Activated naive CD4-positive, alpha-beta T cell (primary cell): ENCODE results near the gene ABCB4.

Experiments
- DNase-seq, 4 experiments: peaks; one replicate each; lab custom pipeline; 2025; lab: John Stamatoyannopoulos, UW

The ABCB4 gene

GRCh38 chr7:87475359-87476178, at the start of gene ABCB4:
Gene ABCB4 (minus strand): TSS chr7:87475680. CDS start chr7:87475465, 215 bp downstream.
- DNase-seq: no peak

DNA sequence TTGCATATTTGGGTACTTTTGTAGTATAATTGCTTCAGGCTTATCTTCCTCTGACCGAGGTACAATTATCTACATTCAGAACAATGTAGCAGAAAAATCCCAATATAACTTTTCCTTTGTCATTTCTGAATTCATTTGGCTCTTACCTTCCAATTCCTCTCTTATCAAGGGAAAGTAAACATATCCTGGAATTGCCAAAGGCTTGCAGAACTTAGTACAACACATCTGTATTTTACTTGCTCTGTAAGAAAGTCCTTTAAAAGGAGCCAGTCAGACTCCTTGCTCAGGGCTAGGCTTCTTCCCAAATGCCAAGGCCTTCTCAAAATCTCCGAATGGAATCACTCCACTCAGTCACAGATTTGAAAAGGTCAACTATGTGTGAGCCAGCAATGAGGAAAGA, 43.3 kb upstream of the ABCB4 start:
- no peak for DNase-seq

- DNase-seq: no peak
Observed at GRCh38 chr7:87517891-87518290, 42.4 kb upstream of the ABCB4 start.

- DNase-seq: no peak
Observed at GRCh38 chr7:87517136-87517815, 41.8 kb upstream of the ABCB4 start.

GRCh38 chr7:87513735-87514335, 38.4 kb upstream of the ABCB4 start:
- DNase-seq: no peak

DNA sequence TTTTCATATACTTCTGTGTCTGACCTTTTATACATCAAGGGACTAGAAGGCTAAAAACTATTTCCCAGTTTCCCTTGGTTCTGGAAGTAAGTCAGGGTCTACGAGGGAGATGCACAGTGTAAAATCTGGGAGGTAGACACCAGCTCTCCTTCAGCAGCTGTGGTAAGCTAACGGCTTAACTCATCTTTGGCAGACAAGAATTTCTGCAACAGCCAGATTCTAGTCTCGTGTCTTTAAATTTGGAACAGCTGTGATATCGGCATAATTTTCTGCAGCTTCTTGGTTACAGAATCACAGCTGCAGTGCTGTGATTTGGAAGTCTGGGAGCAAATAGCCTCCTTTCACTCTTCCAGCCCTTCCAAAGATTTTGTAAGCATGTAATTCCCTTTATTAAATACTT, 37.4 kb upstream of the ABCB4 start:
- no peak for DNase-seq

GRCh38 chr7:87511510-87511909, 36.0 kb upstream of the ABCB4 start:
- no peak for DNase-seq

DNA sequence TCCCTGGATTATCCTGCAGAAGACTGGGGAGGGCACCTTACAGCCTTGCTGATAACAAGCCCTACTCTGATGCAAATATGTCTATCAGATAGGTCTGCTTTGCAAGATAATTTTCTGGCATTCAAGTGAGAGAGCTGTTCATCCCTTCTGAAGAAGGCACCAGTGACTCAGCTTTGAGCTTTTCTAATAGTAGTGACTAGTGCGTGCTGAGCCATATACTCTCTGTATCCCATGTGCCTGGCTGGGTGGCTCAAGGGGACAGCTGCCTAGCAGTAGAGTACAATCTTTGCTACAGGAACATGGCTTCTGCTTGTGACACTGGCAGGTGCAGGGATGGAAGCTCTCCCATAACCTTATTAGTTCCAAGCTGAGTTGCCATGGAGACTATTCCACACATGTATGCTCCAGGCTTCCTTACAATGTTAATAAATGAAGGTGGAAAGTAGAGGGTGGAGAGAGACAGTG, 35.0 kb upstream of the ABCB4 start:
- no peak for DNase-seq

DNA sequence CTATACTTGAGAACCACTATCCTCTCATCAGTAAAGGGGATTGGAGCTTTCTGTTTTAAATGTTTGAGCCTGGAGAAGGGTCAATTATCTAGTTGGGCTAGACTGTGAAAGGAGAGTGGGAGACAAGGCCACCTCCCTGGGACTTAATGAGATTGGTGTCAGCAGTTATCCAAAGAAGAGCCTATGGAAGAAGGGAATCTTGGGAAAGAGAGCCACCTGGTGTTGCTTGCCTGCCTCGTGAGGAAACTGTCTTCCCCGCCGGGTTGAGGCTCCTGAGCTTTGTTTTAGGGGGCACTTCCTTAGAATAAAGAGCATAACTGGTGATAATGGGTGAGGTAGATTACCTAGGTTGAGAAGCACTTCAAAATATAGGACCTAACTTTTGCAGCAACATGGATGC, 32.0 kb upstream of the ABCB4 start:
- no peak for DNase-seq

GRCh38 chr7:87506246-87507180, 31.0 kb upstream of the ABCB4 start:
- no peak for DNase-seq

DNA sequence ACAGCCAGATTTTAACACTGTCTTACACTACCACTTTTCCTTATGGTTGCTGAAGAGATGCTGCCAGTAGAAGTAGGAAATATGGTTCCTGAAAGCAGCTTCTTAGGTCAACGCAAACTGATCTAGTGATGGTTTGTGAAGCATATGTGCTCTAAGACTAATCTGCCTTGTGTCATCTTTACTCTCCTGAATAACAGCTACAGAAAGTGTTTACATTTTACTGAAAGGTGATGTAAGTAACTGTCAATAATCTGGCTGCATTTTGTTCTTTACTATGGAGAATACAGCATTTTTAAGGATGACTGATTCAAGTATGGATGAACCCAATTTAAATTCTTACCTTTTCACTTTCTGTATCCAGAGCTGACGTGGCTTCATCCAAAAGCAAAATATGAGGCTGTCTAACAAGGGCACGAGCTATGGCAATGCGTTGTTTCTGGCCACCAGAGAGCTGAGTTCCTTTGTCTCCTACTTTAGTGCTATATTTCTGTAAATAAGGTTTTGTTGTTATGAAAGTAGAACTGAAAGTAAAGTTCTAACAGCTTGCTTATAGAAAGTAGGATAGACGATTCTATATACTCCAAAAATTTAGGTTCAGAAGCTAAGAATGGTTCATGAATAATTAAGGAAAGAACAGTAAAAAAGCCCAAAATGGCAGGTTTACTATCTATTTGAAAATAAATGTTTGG, 30.2 kb upstream of the ABCB4 start:
- DNase-seq: no peak

GRCh38 chr7:87505122-87505521, 29.6 kb upstream of the ABCB4 start:
- no peak for DNase-seq

DNA sequence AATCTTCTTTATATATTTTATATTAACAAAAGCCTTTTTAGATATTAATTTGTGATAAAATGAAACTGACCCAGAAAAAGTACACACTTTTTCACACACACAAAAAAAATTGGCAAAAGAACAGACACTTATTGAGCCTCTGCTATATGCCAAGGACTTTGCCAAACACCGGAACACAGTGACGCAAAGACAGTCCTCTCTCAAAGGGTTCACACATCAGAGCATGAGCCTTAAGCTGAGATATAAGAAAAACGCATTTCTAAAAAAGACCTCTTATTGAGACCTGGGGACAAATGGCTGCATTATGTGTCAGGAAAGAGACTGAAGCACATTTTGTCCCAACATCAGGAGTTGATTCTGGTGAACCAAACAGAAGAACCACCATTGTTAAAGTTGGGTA, 24.0 kb upstream of the ABCB4 start:
- DNase-seq: no peak

DNA sequence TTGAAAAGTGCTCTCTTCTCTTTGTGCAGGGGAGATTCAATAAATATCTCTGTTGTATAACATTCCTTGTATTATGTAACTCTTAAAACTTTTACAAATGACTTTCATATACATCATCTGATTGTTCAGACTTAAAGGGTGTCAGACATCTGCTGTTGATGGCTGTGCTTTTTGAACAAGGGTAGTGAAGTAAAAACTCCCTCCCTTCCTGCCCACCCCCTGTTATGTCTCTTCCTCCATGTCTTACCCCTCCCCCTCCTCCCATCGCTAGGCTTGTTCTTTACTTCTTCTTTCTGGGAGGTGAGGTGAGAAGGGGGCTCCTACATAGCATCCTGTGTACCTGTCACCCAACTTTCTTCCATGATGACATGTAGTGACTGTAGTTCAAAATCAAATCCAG, 23.4 kb upstream of the ABCB4 start:
- no peak for DNase-seq

GRCh38 chr7:87497482-87497881, 22.0 kb upstream of the ABCB4 start:
- no peak for DNase-seq

DNA sequence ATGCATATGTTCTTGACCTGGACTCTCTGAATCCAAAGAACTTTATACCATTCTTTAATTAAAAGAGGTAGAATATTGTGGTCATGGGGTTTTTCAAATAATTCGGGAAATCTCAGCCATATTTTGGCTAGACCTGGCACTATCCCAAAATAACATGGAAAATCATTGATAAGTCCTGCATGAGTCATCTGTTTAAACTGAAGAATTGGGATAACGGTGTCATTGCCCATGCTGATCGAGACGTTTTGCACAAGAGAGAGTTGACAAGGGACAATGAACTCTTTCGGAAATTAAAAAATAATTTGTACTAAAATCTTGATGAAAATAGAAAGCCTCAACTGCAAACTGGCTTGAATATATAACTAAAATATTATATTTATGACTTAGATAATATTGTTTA, 19.9 kb upstream of the ABCB4 start:
- DNase-seq: no peak

DNA sequence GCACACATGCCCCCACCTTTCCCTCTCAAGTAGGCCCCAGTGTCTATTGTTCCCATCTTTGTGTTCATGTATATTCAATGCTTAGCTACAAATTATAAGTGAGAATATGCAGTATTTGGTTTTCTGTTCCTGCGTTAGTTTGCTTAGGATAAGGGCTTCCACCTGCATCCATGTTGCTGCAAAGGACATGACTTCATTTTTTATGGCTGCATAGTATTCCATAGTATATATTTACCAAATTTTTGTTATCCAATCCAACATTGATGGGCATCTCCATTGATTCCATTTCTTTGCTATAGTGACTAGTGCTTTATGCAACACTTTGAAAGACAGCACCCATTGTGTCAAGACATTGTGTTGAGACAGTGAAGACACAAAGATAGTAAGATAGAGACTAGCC, 19.0 kb upstream of the ABCB4 start:
- no peak for DNase-seq

DNA sequence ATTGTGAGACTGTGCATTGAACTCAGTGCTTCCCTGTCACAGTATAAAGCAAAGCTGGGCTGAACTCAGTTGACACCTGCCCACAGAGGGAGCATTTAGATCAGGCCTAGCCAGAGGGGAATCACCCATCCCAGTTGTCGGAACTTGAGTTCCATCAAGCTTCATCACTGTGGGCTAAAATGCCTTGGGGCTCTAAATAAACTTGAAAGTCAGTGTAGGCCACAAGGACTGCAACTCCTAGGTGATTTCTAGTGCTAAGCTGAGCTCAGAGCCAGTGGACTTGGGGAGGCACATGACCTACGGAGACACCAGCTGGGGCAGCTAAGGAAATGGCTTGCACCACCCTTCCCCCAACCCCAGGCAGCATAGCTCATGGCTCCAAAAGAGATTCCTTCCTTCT, 7.7 kb upstream of the ABCB4 start:
- DNase-seq: no peak

GRCh38 chr7:87482115-87482514, 6.6 kb upstream of the ABCB4 start:
- no peak for DNase-seq

DNA sequence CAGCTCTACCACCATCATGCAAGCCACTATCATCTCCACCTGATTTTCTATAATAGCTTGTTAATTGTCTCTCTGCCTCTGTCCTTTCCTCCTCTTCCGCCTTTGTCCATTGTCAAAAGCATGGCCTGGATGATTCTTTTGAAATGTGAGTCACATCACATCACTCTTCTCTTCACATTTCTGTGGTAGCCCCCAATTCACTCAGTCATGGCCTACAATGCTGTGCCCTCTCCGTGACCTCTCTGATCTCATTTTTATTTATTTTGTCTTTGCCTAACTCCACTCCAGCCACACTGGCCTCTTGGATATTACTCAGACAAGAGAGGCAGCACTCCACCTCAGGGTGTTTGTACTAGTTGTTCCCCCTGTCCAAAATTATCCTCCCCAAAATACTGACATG, 4.9 kb upstream of the ABCB4 start:
- DNase-seq: no peak

DNA sequence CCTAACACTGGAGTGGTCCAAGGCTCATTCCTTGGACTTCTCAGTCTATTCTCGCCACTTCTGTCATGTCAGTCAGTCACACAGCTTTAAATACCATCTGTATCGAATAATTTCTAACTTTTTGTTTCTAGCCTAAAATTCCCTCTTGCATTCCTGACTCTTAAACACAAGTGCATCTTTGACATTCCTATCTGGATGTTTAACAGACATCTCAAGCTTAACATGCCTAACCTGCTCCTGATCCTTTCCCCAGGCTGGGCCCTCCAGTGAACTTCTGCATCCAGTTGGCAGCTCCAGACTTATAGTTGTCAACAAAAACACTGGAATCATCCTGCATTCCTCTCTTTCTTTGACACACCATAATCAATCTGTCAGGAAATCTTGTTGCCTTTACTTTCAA, 4.5 kb upstream of the ABCB4 start:
- no peak for DNase-seq
